HepG2 (cell line): ENCODE results near the gene DCDC2. TPM values are rescaled to one million over a fixed set of nuclear protein-coding genes. Genes with fewer than 3 reads are reported as not detected.

Experiments
- HOMEZ ChIP-seq: IDR thresholded peaks from 2 replicates; pipeline ENCODE4 v1.6.1; 2016; ENCODE audit warnings: low read depth
- HOXA9 ChIP-seq: sonication (generic); formaldehyde crosslinking; IDR thresholded peaks from 2 replicates; pipeline ENCODE4 v1.8.1; 2022; ENCODE audit warnings: missing genetic modification reagents, mild to moderate bottlenecking, moderate library complexity, borderline replicate concordance
- KAT8 ChIP-seq: IDR thresholded peaks from 2 replicates; pipeline ENCODE4 v1.6.1; 2016; ENCODE audit warnings: missing genetic modification reagents, missing compliant biosample characterization
- NCOA2 ChIP-seq: sonication (generic); formaldehyde crosslinking; IDR thresholded peaks from 2 replicates; pipeline ENCODE4 v1.8.0; 2022; ENCODE audit warnings: inconsistent platforms
- SIN3A ChIP-seq: IDR thresholded peaks from 2 replicates; pipeline ENCODE4 v1.6.1; 2011; ENCODE audit warnings: low read depth, mild to moderate bottlenecking, control low read depth, low read length, borderline replicate concordance
- SMYD3 ChIP-seq: sonication (generic); formaldehyde crosslinking; IDR thresholded peaks from 2 replicates; pipeline ENCODE4 v1.8.1; 2023; ENCODE audit warnings: mild to moderate bottlenecking, missing genetic modification reagents
- ZBTB21 ChIP-seq: sonication (generic); formaldehyde crosslinking; IDR thresholded peaks from 2 replicates; pipeline ENCODE4 v1.4.0; 2020; ENCODE audit warnings: missing genetic modification reagents
- ZC3H13 ChIP-seq: sonication (generic); formaldehyde crosslinking; IDR thresholded peaks from 2 replicates; pipeline ENCODE4 v1.8.1; 2023; ENCODE audit warnings: mild to moderate bottlenecking, missing genetic modification reagents, moderate library complexity
- ZMAT3 ChIP-seq: sonication (generic); formaldehyde crosslinking; conservative IDR thresholded peaks from 2 replicates; pipeline ENCODE4 v1.7.0; 2021; ENCODE audit warnings: missing genetic modification reagents
- ZNF3 ChIP-seq: IDR thresholded peaks from 2 replicates; pipeline ENCODE4 v1.7.0; 2017; ENCODE audit warnings: inconsistent platforms
- ZNF451 ChIP-seq: sonication (generic); formaldehyde crosslinking; IDR thresholded peaks from 2 replicates; pipeline ENCODE4 v1.5.0; 2020; ENCODE audit warnings: mild to moderate bottlenecking, missing genetic modification reagents
- ZNF567 ChIP-seq: sonication (generic); formaldehyde crosslinking; IDR thresholded peaks from 2 replicates; pipeline ENCODE4 v1.8.1; 2023; ENCODE audit warnings: mild to moderate bottlenecking, missing genetic modification reagents, borderline replicate concordance
- ZNF7 ChIP-seq: IDR thresholded peaks from 2 replicates; pipeline ENCODE4 v1.6.1; 2016; ENCODE audit warnings: missing biosample characterization, missing genetic modification reagents
- ZNF724P ChIP-seq: sonication (generic); formaldehyde crosslinking; IDR thresholded peaks from 2 replicates; pipeline ENCODE4 v1.8.0; 2022; ENCODE audit warnings: missing genetic modification reagents, borderline replicate concordance
- ZNF83 ChIP-seq: sonication (generic); formaldehyde crosslinking; IDR thresholded peaks from 2 replicates; pipeline ENCODE4 v1.4.0; 2020; ENCODE audit warnings: missing genetic modification reagents, mild to moderate bottlenecking, borderline replicate concordance
- ZNF850 ChIP-seq: sonication (generic); formaldehyde crosslinking; conservative IDR thresholded peaks from 2 replicates; pipeline ENCODE4 v1.9.0; 2021; ENCODE audit warnings: mild to moderate bottlenecking, missing genetic modification reagents
- polyA plus RNA-seq, 8 experiments: library from polyadenylated mRNA; depleted of rRNA in 3 of 8; stranded (reverse) in 7 of 8; unstranded in 1 of 8; fragments of >200 nt; fragmentation: Illumina TruSeq in 4 of 8; extraction: Trizol in 4 of 8; gene quantifications; 2 replicates each; pipeline versions ENCODE4 v1.2.1 to v1.2.3, GENCODE V29; 2011 to 2016; ENCODE audit warnings: low read depth in 4 of 8, missing spikeins in 1 of 8, mixed read lengths in 1 of 8; ENCODE audit not compliant: insufficient read depth in 1 of 8
- total RNA-seq, 5 experiments: library from RNA; depleted of rRNA; stranded (reverse); fragments of >200 nt; fragmentation: Illumina TruSeq; extraction: Trizol; gene quantifications; 2 replicates each; pipeline ENCODE4 v1.2.3, GENCODE V29; 2016; ENCODE audit warnings: low read depth in 1 of 5
- TF ChIP-seq, protein P1 (sequence below): sonication (generic); formaldehyde crosslinking; IDR thresholded peaks from 2 replicates; pipeline ENCODE4 v1.5.0; 2020; ENCODE audit warnings: mild to moderate bottlenecking, missing genetic modification reagents, borderline replicate concordance
- TF ChIP-seq, protein P2 (sequence below): IDR thresholded peaks from 2 replicates; pipeline ENCODE4 v1.6.1; 2016; ENCODE audit warnings: low read depth, control low read depth
- TF ChIP-seq, protein P3 (sequence below): sonication (generic); formaldehyde crosslinking; IDR thresholded peaks from 2 replicates; pipeline ENCODE4 v1.4.0; 2020; ENCODE audit warnings: missing genetic modification reagents

The DCDC2 gene
- total and polyA plus RNA-seq, 2 of the 13 experiments (the other 11 are each of a cell fraction or from before 2014, with no cell fraction given), result 9.0 to 36.2 TPM

DNA sequence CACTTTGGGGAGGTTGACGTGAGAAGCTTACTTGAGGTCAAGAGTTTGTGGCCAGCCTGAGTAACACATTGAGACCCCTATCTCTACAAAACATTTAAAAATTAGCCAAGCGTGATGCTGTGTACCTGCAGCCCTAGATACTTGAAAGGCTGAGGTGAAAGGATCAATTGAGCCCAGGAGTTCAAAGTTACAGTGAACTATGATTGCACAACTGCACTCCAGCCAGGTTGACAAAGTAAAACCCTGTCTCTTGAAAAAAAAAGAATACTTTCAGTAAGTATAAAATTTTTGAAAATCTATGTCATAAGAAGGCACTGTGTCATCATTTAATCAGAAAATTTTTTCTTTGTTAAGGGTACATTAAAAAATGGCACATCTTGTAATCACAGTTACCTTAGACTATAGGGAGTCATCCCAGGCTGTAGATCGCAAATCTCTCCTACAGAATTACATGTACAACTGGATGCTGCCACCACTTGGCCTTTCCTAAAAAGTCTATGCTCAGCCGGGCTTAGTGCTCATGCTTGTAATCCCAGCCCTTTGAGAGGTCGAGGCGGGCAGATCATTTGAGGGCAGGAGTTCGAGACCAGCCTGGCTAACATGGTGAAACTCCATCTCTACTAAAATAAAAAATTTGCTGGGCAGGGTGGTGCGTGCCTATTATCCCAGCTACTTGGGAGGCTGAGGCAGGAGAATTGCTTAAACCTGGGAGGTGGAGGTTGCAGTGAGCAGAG, 27.8 kb upstream of the DCDC2 start (continued):
- TF ChIP-seq, protein P1, sequence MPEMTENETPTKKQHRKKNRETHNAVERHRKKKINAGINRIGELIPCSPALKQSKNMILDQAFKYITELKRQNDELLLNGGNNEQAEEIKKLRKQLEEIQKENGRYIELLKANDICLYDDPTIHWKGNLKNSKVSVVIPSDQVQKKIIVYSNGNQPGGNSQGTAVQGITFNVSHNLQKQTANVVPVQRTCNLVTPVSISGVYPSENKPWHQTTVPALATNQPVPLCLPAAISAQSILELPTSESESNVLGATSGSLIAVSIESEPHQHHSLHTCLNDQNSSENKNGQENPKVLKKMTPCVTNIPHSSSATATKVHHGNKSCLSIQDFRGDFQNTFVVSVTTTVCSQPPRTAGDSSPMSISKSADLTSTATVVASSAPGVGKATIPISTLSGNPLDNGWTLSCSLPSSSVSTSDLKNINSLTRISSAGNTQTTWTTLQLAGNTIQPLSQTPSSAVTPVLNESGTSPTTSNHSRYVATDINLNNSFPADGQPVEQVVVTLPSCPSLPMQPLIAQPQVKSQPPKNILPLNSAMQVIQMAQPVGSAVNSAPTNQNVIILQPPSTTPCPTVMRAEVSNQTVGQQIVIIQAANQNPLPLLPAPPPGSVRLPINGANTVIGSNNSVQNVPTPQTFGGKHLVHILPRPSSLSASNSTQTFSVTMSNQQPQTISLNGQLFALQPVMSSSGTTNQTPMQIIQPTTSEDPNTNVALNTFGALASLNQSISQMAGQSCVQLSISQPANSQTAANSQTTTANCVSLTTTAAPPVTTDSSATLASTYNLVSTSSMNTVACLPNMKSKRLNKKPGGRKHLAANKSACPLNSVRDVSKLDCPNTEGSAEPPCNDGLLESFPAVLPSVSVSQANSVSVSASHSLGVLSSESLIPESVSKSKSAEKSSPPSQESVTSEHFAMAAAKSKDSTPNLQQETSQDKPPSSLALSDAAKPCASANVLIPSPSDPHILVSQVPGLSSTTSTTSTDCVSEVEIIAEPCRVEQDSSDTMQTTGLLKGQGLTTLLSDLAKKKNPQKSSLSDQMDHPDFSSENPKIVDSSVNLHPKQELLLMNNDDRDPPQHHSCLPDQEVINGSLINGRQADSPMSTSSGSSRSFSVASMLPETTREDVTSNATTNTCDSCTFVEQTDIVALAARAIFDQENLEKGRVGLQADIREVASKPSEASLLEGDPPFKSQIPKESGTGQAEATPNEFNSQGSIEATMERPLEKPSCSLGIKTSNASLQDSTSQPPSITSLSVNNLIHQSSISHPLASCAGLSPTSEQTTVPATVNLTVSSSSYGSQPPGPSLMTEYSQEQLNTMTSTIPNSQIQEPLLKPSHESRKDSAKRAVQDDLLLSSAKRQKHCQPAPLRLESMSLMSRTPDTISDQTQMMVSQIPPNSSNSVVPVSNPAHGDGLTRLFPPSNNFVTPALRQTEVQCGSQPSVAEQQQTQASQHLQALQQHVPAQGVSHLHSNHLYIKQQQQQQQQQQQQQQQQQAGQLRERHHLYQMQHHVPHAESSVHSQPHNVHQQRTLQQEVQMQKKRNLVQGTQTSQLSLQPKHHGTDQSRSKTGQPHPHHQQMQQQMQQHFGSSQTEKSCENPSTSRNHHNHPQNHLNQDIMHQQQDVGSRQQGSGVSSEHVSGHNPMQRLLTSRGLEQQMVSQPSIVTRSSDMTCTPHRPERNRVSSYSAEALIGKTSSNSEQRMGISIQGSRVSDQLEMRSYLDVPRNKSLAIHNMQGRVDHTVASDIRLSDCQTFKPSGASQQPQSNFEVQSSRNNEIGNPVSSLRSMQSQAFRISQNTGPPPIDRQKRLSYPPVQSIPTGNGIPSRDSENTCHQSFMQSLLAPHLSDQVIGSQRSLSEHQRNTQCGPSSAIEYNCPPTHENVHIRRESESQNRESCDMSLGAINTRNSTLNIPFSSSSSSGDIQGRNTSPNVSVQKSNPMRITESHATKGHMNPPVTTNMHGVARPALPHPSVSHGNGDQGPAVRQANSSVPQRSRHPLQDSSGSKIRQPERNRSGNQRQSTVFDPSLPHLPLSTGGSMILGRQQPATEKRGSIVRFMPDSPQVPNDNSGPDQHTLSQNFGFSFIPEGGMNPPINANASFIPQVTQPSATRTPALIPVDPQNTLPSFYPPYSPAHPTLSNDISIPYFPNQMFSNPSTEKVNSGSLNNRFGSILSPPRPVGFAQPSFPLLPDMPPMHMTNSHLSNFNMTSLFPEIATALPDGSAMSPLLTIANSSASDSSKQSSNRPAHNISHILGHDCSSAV (CRISPR knock-in tag), result no peak
- TF ChIP-seq KAT8 (CRISPR knock-in tag), result peak; percentile 84
- TF ChIP-seq SMYD3 (CRISPR knock-in tag), result no peak
- 0 out of 2 replicates have a peak, but pooled peaks have one; percentile 52 for TF ChIP-seq SIN3A
- TF ChIP-seq ZBTB21 (CRISPR knock-in tag), result peak; percentile 63; the same call in 1 of the 2 replicates
- peak; percentile 76; the same call in 1 of the 2 replicates for TF ChIP-seq ZMAT3 (CRISPR knock-in tag)
- TF ChIP-seq ZNF724P (CRISPR knock-in tag), result no peak
- no peak for TF ChIP-seq ZC3H13 (CRISPR knock-in tag)
- TF ChIP-seq ZNF83 (CRISPR knock-in tag), result no peak
- TF ChIP-seq, protein P2, sequence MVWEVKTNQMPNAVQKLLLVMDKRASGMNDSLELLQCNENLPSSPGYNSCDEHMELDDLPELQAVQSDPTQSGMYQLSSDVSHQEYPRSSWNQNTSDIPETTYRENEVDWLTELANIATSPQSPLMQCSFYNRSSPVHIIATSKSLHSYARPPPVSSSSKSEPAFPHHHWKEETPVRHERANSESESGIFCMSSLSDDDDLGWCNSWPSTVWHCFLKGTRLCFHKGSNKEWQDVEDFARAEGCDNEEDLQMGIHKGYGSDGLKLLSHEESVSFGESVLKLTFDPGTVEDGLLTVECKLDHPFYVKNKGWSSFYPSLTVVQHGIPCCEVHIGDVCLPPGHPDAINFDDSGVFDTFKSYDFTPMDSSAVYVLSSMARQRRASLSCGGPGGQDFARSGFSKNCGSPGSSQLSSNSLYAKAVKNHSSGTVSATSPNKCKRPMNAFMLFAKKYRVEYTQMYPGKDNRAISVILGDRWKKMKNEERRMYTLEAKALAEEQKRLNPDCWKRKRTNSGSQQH (CRISPR knock-in tag), result peak; percentile 93
- TF ChIP-seq, protein P3, sequence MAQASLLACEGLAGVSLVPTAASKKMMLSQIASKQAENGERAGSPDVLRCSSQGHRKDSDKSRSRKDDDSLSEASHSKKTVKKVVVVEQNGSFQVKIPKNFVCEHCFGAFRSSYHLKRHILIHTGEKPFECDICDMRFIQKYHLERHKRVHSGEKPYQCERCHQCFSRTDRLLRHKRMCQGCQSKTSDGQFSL (CRISPR knock-in tag), result no peak
- peak; percentile 55; the same call in 1 of the 2 replicates for TF ChIP-seq ZNF7 (CRISPR knock-in tag)
- TF ChIP-seq ZNF850 (CRISPR knock-in tag), result 0 out of 2 replicates have a peak, but pooled peaks have one; percentile 35
- peak; percentile 50; the same call in 1 of the 2 replicates for TF ChIP-seq ZNF3 (CRISPR knock-in tag)
- TF ChIP-seq ZNF567, result no peak; the same call in 1 of the 2 replicates
- no peak for TF ChIP-seq HOXA9 (CRISPR knock-in tag)
- peak; percentile 98 for TF ChIP-seq NCOA2 (CRISPR knock-in tag)
- peak; percentile 93 for TF ChIP-seq HOMEZ (CRISPR knock-in tag)
- no peak for TF ChIP-seq ZNF451 (CRISPR knock-in tag)
